ENCODE measurements around the gene EP400. TPM values are rescaled to one million over a fixed set of nuclear protein-coding genes. Genes with fewer than 3 reads are reported as not detected.
A peak's percentile ranks its signal among the peaks of the same experiment; 100 is the strongest.

EP400 gene
- total and polyA plus RNA-seq, 9 of the 15 experiments (the other 6 are each of a cell fraction or from before 2014, with no cell fraction given) = 4.5 to 58.0 (median 7.0) TPM

DNA sequence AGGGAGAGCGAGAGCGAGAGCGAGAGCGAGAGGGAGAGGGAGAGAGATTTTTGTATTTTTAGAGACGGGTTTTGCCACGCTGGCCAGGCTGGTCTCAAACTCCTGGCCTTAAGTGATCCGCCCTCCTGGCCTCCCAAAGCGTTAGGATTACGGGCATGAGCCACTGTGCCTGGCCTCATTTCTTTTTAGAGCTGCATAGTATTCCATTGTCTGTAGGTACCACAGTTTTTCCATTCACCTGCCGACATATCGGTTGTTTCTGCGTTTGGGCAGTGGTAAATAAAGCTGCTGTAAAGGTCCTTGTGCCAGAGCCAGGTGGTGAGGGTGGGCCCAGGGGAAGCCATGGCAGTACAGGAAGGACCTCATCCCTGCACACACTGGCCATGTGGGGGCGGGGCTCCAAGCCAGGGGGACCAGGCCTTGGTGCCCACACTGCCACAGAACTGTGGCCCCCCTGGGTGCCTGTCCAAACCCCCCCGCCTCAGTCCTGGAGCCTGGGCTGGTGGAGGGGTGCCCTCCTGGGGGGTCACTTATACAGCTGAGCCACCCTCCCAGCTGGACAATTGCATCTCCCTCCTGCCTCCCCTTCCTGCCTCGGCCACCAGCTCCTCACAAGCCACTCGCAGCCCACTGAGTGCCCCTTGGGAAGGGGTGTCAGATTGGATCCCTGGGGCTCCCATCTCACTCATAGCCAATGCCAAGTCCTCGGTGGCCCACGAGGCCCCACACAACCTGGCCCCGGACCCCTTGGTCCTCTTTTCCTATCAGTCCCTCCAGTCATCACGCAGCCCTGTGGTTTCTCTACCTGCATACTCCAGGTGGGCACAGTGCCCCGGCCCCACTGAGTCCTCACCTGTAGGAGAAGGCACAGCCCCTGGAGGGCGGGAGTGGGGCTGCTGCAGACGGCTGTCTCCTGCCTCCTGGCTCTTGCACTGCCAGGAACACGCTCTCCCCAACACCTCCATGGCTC lies 22.3 kb upstream of the EP400 start:
- Histone ChIP-seq H3K36me3 (ENCODE audit: control insufficient read depth, insufficient read depth, low read length) (peaks cover 22% of the 10 kb centered on the region), H3K4me2 (ENCODE audit: insufficient read depth, low read length) (peak overlapping the region; percentile 87; the same call in 1 of the 2 replicates), H3K27me3 (ENCODE audit: control insufficient read depth in 2 of 2, insufficient read depth in 2 of 2, low read length in 2 of 2) (no peaks in the 10 kb centered on the region), H3K27ac (ENCODE audit: extremely low read depth, low read depth, low read length) (peak overlapping the region; percentile 93), H3K4me3 (no peak overlapping the region), H4K20me1 (replicated peaks; ENCODE audit: control insufficient read depth, insufficient read depth, low read length) (peaks cover 3% of the 10 kb centered on the region), H3K4me1 (replicated peaks in 1 of 2; ENCODE audit: control insufficient read depth in 2 of 2, insufficient read depth in 2 of 2, low read length in 2 of 2) (peaks cover 14 to 39% of the 10 kb centered on the region in 2 experiments; a peak in 4 of 5 replicates), H3K9me3 (replicated peaks; ENCODE audit: control insufficient read depth, insufficient read depth, low read depth, low read length) (no peaks in the 10 kb centered on the region), H2AFZ (ENCODE audit: low read depth, low read length) (peak overlapping the region; percentile 93), H3K9me1 (ENCODE audit: control insufficient read depth, insufficient read depth, low read length) (no peaks in the 10 kb centered on the region), H3K9ac (ENCODE audit: insufficient read depth in 1 of 2, low read depth in 2 of 2, low read length in 2 of 2) (peak overlapping the region; percentile 79 to 96; a peak in 3 of 4 replicates), H3K79me2 (ENCODE audit: control insufficient read depth, insufficient read depth, low read length) (peaks cover 33% of the 10 kb centered on the region)
- CTCF ChIA-PET (ENCODE audit: low intra/inter-chr PET ratio) = no interaction called here
- POLR2A ChIA-PET = interaction anchor here (1.1 to 2.6 kb wide), 4 partner anchors 8 to 65 kb away, joined by 3 to 11 read pairs (median 4); no protein-coding TSS in a partner anchor
- WGBS (ENCODE audit: insufficient coverage, low coverage, missing lambda C conversion rate) = 70% methylated on average over 14 of the region's 24 CpGs
- no peak for TF ChIP-seq KLF10 (CRISPR knock-in tag; IDR thresholded peaks at IDR 0.05)
- TF ChIP-seq KDM1A (IDR thresholded peaks at IDR 0.05) = 0 out of 4 replicates have a peak, but pooled peaks of 1 of the 2 experiments have one; percentile 53
- peak; percentile 62 for TF ChIP-seq ZNF146 (CRISPR knock-in tag; IDR thresholded peaks at IDR 0.05; ENCODE audit: unreplicated experiment)
- no peak for ATAC-seq
- peak in 1 of 4 experiments; percentile 14 for DNase-seq (ENCODE audit: extremely low read depth in 1 of 4, low spot score in 3 of 4)
- in situ Hi-C loops (cut with MboI) = no loop called here
- intact Hi-C loops (cut with micrococcal nuclease) = loop anchor here (1.0 kb wide), 1 partner anchor 67 kb away; no protein-coding TSS in a partner anchor
- FAIRE-seq = peak; percentile 73
- TSS peak; percentile 80 for BruUV-seq (replicated peaks)
